Activated T-cell treated with anti-CD3 and anti-CD28 coated beads for 1 hour (primary cell): ENCODE data around the gene C20orf204.

ENCODE experiments used
- DNase-seq: peaks from one replicate; pipeline ENCODE4 v3.0.0-alpha.2; 2020; ENCODE audit warnings: low read depth

The C20orf204 gene

GRCh38 chr20:64071341-64072332 is 35.7 kb downstream of the C20orf204 start:
- DNase-seq: no peak

DNA sequence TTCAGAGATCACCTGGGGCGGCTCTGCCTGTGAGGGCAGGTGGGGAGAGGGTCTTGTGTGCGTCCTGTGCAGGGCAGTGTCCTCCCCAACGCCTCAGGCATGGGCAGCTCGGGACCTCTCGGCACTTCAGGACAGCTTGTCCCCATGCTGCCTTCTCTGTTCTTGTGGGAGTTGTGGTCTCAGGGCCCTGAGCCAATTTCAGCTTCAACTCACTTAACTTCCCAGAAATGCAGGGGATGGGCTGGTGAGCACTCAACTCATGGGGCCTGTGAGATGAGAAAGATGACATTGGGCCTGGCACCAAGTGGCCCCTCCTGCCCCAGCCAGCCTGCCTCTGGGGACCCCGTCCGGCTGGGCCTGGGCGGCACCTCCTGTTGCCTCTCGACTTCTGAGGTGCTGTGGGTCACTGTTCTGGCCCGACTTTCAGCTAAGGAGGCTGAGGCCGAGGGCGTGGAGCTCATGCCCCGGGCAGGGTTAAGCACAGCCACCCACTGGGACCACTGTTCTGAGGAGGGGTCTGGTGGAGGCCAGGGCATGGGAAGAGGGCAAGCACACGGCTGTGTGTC is 36.6 kb downstream of the C20orf204 start:
- DNase-seq: no peak

GRCh38 chr20:64073476-64074183 is 37.6 kb downstream of the C20orf204 start:
- DNase-seq: no peak

- DNase-seq: no peak
Observed at GRCh38 chr20:64074184-64074789, 38.3 kb downstream of the C20orf204 start.

DNA sequence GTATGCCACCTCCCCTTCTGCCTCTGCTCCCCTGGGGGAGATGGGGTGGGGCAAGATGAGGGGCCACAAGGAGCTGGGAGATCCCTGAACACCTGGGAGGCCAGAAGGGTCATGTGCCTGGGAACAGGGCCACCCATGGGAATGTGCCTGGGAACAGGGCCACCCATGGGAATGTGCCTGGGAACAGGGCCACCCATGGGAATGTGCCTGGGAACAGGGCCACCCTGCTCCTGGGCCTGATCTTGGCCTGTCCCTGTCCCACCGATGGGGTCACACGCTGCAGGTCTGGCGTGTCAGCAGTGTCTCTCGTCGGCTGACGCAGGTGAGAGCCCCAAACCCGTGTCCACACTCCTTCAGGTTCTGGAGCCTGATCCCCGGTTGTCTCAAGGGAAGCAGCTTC is 39.0 kb downstream of the C20orf204 start:
- no peak for DNase-seq

DNA sequence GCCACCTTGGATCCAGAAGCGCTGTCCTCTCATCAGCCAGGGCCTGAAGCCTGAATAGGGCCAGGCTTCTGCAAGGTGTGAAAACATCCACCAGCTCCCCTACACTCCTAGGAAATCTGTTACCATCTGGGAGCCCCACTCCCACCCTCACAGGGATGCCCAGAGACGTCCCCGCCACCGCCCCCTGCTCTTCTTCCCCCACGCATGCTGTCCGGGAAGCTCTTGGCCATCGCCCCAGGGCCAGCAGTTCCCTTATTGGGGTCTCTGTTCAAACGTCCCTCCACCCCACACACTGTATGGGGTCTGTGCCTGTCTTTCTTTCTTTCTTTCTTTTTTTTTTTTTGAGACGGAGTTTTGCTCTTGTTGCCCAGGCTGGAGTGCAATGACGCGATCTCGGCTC is 39.6 kb downstream of the C20orf204 start:
- DNase-seq: no peak

DNA sequence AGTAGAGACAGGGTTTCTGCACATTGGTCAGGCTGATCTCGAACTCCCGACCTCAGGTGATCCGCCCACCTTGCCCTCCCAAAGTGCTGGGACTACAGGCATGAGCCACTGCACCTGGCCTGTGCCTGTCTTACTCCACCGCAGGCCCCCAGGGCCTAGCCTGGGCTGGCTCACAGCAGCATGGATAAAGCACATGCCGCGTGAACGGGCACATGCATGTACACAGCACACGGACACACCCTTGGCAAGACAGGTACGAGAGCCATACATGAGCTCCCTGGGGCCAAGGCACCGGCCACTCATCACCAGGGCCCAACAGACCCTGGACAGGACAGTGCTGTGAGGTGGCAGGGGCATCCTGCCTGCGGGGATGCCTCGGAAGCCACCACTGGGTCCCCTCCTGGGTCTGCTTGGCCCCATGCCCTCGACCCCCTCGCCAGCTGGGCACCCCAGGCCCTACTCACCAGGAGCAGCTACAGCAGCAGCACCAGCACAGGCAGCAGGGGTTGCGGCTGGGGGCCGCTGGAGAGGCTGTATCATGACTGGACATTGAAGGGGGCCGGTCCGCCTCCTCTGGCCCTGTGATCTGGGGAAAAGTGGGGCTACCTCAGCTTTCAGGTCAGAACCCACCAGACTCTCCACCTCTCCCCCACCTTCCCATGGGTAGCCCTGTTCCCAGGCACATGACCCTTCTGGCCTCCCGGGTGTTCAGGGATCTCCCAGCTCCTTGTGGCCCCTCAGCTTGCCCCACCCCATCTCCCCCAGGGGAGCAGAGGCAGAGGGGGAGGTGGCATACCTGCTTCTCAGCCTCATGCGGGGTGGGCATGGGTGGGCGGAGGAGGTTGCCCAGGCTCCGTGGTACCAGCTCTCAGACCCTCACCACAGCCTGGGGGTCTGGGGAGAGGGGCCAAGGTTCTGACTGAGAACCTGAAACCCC is 40.3 kb downstream of the C20orf204 start:
- DNase-seq: no peak

DNA sequence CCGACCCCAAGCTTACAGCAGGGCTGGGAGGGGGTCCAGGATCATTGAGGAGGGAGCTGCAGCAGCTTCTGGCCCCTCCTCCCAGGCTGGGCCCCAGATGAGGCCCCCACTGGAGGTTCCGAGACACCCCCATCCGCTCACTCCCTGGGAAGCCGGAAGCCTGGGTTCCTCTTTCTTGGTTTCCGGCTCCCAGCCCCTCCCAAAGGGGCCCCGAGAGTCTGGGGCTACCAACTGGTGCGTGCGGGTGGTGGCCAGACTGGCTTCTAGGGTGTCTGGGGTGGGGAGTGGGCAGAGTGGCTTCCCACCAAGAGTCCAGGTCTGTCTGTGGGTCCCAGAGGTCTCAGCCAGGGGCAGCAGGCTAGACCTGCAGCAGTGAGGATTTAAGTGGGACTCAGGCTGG is 41.1 kb downstream of the C20orf204 start:
- DNase-seq: no peak

DNA sequence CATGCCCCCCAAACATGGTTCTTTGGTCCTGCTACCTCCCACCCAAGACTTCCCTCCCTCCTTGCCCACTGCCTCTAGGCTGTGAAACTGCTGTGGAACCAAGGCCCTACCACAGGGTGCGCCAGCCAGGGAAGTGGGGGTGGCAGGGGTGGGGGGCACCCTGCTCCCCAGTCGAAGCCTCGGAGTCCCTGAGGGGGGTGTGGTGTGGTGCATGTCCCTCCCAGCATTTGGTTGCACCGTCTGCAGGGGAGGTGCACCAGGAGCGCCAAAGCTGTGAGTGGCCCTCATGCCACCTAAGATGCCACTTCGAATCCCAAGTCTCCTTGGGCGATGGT is 41.5 kb downstream of the C20orf204 start:
- DNase-seq: no peak

DNA sequence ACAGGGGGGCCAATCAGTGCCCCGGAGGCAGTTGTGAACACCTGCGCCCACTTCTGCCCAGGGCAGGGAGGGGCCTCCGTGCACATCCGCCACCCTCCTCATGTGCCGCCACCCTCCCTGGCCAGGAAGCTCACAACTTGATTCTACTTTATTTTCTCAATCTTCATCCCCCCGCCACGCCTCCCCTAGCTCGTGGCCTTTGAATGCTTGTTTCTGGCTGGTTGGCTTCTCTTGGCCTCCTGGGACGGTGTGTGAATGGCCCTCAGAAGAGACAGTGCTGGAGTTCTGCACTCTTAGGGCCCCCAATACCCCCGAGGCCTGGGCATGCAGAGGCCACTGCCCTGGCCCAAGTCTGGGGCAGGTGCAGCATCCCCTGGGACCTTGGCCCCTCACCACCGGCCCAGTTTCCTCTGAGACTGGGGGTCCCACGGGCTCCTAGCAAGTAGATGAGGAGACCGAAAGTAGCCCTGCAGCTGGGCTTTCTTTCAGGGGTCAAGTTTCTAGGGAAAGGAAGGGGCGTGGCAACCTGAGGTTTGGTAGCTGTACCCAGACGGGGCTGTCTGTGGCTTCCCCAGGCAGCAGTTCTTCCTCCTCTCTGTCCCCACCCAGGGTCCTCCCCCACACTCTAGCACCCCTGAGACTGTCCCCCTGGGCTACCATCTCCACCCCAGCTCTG is 42.0 kb downstream of the C20orf204 start:
- peak; percentile 50 for DNase-seq

DNA sequence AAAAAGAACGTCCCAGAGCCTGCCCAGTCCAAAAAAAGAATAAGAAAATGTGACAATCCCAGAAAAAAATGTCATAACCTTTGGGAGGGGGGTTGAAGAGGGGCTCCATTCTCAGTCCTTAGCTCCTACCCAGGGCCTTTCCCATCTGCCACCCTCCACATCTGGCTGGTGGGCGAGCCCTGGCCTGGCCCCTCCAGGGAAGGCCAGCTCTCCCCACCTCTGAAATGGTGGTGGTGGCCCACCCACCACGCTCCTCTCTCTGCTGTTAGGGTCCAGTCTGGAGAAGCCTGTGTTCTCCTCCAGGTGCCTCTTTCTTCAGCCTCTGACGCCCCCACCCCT is 42.9 kb downstream of the C20orf204 start:
- no peak for DNase-seq

DNA sequence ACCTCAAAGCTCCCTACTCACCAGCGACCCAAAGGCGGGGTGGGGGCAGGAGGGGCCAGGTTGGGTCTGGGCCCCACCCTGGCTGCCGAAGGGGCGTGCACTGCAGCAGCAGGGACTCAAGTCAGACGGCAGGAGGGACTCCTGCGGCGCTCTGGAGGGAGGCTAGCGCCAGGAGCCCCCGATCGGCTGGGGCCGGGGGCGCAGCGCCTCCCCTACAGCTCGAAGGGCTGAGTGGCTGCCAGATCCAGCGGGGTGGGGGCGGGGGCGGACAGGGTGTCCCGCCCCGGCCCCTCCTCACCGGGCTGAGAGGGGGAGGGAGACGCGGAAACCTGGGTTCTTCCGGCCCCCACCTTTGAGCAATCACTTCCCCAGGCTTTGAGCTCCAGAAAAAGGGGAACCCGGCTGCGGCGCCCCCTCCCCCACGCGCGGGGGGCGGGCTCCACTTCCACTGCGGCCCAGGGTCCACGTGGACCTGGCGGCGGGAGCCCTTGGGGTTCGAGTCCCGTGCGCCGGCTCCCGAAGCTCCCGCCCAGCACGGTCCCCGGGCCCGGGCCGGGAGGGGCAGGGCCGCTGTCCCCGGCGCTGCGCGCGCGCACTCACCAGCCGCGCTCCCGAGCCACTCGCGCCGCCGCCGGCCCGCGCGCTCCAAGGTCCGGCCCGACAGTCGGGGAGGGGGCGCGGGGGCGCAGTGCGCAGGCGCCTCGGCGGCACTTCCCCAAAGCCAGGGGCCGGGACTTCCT is 43.5 kb downstream of the C20orf204 start, which contains the start of gene RGS19:
Gene RGS19, minus strand, starts transcription at position 246 of the 740 bp plus-strand sequence. CDS start 2,632 bp downstream, outside the sequence.
- peak; percentile 62 for DNase-seq

DNA sequence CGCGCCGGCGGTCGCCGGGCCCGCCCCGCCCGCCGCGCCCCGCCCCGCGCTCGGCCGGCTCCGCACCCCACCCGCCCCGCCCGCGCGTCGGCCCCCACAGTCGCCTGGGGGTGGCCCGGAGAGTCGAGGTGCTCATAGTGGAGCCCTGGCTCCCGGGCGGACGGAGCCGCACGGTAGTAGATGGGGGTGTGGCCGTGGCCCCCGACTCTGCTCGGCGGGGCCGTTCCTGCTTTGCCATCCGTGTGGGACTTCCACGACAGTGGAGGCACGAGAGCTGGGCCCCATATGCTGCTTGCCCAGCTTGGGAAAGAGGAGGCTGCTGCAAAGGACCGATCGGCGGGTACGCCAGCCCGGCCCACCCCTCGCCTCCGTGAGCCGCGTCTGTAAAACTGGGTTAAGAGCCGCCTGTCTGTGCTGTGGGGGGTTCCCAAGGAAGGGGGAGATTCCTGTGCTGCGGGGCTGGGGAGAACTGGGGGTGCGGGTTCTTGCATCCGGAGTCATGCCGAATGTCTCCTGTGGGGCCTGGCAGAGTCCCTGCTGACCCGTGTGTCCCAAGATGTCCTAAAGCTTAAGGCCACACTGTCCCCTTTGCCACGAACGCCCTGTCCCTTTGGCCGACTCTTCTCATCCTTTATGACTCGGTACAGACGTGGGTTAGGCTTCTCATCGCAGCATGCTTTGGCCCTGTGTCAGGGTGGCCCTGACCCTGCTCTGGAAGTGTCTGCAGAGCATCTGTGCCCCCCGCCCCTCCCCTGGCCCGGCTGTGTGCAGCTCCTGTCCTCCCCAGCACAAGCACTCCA is 44.2 kb downstream of the C20orf204 start, which contains the start of gene OPRL1:
Gene OPRL1, plus strand, starts transcription at position 70 of the 800 bp plus-strand sequence. CDS start 12,639 bp downstream, outside the sequence.
- peak; percentile 27 for DNase-seq

DNA sequence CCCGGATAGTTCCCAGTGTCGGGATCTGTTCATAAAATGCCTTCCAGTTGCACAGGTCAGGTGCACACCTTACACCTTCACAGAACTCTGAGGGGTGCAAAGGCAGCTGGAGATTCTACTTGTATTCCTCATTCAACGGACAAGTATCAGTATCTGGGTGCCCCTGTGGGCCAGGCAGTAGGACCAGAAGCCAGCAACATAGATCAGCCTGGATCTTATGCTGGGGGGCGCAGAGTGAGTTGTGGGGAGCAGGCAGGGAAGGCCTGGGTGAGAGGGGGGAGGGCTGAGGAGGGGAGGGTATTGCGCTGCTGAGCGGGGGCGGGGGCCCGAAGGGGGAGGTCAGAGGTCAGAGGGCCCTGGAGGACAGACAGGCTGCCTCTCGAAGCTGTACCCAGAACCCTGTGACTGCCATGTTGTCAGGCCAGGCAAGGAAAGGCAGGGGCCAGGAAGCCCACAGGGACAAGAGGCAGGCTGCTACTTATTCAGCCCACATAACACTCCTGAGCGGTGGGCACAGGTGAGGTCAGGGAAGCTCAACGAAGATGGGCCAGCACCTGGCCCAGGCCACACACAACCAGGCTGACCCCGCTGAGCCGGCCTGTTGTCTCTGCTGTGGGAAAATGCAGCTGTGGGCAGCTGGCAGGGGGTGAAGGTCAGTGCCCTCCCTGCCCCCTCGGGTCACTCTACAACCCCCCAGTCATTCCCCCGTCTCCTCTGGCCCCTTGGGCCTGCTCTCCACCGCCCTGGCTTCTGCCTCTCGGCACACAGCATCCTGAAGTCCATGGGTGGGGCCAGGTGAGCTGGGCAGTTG is 45.0 kb downstream of the C20orf204 start:
- no peak for DNase-seq

DNA sequence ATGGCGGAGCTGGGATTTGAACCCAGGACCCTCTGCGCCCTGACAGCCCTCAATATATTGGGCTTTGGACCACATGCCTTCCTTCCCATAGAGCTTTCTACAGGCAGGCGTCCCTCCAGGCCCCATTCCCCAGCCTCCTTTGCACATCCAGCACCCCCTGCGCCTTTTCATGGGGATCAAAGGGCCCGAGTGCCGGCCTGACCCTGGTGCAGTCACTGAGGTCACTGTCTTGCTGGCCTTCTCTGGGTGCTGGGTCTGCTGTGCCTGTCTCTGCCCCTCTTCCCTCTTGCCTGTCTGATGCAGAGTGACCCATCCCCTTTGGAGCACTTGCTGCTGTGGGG is 45.6 kb downstream of the C20orf204 start:
- DNase-seq: no peak

GRCh38 chr20:64082126-64082731 is 46.2 kb downstream of the C20orf204 start:
- DNase-seq: no peak

- no peak for DNase-seq
Observed at GRCh38 chr20:64082820-64083377, 46.9 kb downstream of the C20orf204 start.
